ENCODE results near the gene UNC79.

- no peak for TF ChIP-seq POLR2A (IDR thresholded peaks at IDR 0.05)
- TF ChIP-seq, protein P1, sequence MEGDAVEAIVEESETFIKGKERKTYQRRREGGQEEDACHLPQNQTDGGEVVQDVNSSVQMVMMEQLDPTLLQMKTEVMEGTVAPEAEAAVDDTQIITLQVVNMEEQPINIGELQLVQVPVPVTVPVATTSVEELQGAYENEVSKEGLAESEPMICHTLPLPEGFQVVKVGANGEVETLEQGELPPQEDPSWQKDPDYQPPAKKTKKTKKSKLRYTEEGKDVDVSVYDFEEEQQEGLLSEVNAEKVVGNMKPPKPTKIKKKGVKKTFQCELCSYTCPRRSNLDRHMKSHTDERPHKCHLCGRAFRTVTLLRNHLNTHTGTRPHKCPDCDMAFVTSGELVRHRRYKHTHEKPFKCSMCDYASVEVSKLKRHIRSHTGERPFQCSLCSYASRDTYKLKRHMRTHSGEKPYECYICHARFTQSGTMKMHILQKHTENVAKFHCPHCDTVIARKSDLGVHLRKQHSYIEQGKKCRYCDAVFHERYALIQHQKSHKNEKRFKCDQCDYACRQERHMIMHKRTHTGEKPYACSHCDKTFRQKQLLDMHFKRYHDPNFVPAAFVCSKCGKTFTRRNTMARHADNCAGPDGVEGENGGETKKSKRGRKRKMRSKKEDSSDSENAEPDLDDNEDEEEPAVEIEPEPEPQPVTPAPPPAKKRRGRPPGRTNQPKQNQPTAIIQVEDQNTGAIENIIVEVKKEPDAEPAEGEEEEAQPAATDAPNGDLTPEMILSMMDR (IDR thresholded peaks at IDR 0.05) = no peak
Observed at GRCh38 chr14:93493054-93493453, 62.3 kb downstream of the UNC79 start.

All from heart left ventricle (tissue), 13 donors.